ENCODE results near the gene FHAD1. TPM values are rescaled to one million over a fixed set of nuclear protein-coding genes. Genes with fewer than 3 reads are reported as not detected.

The FHAD1 gene
- total and polyA plus RNA-seq, 9 of the 15 experiments (the other 6 are each of a cell fraction or from before 2014, with no cell fraction given): 0.32 to 2.1 (median 1.5) TPM; not detected in 1

DNA sequence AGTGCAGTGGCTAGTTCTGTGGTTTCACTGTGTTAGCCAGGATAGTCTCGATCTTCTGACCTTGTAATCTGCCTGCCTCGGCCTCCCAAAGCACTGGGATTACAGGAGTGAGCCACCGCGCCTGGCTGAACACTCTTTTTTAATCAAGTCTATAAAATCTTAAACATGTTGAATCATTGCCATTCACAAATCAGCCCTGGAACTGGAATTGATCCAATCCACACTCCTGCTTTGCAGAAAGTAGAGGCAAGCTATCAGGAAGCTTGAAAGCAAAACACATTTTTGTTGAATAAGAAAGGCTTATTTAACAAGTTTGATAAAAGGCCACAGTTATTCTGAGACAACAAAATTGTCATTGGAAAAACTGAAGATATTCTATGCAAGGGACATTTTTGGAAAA lies 144.3 kb downstream of the FHAD1 start:
- Histone ChIP-seq H3K9me3 (replicated peaks; ENCODE audit: control insufficient read depth, insufficient read depth, low read depth, low read length) (no peaks in the 10 kb centered on the region), H3K4me1 (replicated peaks in 1 of 2; ENCODE audit: control insufficient read depth in 2 of 2, insufficient read depth in 2 of 2, low read length in 2 of 2) (no peaks in the 10 kb centered on the region), H3K9ac (ENCODE audit: insufficient read depth in 1 of 2, low read depth in 2 of 2, low read length in 2 of 2) (no peak overlapping the region), H3K9me1 (ENCODE audit: control insufficient read depth, insufficient read depth, low read length) (no peaks in the 10 kb centered on the region), H3K4me2 (ENCODE audit: insufficient read depth, low read length) (no peak overlapping the region), H3K36me3 (ENCODE audit: control insufficient read depth, insufficient read depth, low read length) (no peaks in the 10 kb centered on the region), H3K79me2 (ENCODE audit: control insufficient read depth, insufficient read depth, low read length) (no peaks in the 10 kb centered on the region), H3K27ac (ENCODE audit: extremely low read depth, low read depth, low read length) (no peak overlapping the region), H4K20me1 (replicated peaks; ENCODE audit: control insufficient read depth, insufficient read depth, low read length) (no peaks in the 10 kb centered on the region), H3K4me3 (no peak overlapping the region), H3K27me3 (ENCODE audit: control insufficient read depth in 2 of 2, insufficient read depth in 2 of 2, low read length in 2 of 2) (peaks cover 34 to 73% of the 10 kb centered on the region in 2 experiments), H2AFZ (ENCODE audit: low read depth, low read length) (no peak overlapping the region)
- no TSS peak for BruUV-seq (replicated peaks)
- FAIRE-seq (no peak), DNase-seq (ENCODE audit: extremely low read depth in 1 of 4, low spot score in 3 of 4) (no peak), ATAC-seq (no peak)
- in situ Hi-C loops (cut with MboI): no loop called here
- TF ChIP-seq ETV5 (CRISPR knock-in tag; IDR thresholded peaks at IDR 0.05; ENCODE audit: low read depth): no peak
- no peak for TF ChIP-seq RBM39 (optimal IDR thresholded peaks at IDR 0.05; ENCODE audit: low read depth, low read length)
- no peak for TF ChIP-seq ATF7 (IDR thresholded peaks at IDR 0.05)
- TF ChIP-seq SMC3 (conservative IDR thresholded peaks at IDR 0.05; ENCODE audit: insufficient read depth, low read depth, low read length): no peak
- TF ChIP-seq LEF1 (IDR thresholded peaks at IDR 0.05): no peak
- TF ChIP-seq BRD9 (IDR thresholded peaks at IDR 0.05; ENCODE audit: low read depth, partially characterized antibody): no peak
- no peak for TF ChIP-seq XRCC5 (IDR thresholded peaks at IDR 0.05; ENCODE audit: low read depth, low read length)
- no peak for TF ChIP-seq L3MBTL2 (IDR thresholded peaks at IDR 0.05)
- TF ChIP-seq CCAR2 (IDR thresholded peaks at IDR 0.05; ENCODE audit: low read depth, low read length): no peak
- no peak for TF ChIP-seq TGIF2 (CRISPR knock-in tag; IDR thresholded peaks at IDR 0.05)
- TF ChIP-seq STAG1 (CRISPR knock-in tag; IDR thresholded peaks at IDR 0.05; ENCODE audit: borderline replicate concordance): no peak
- TF ChIP-seq ZNF740 (CRISPR knock-in tag; IDR thresholded peaks at IDR 0.05): no peak
- no peak for TF ChIP-seq ZNF740 (tag; IDR thresholded peaks at IDR 0.05)
- no peak for TF ChIP-seq ZNF449 (CRISPR knock-in tag; IDR thresholded peaks at IDR 0.05)
- no peak for TF ChIP-seq ZBED1 (IDR thresholded peaks at IDR 0.05)
- TF ChIP-seq CEBPG (CRISPR knock-in tag; IDR thresholded peaks at IDR 0.05): no peak
- no peak for TF ChIP-seq CEBPG (tag; conservative IDR thresholded peaks at IDR 0.05 in 1 of 2, IDR thresholded peaks at IDR 0.05 in 1 of 2)
- no peak for TF ChIP-seq EHMT2 (IDR thresholded peaks at IDR 0.05)
- WGBS (ENCODE audit: insufficient coverage, low coverage, missing lambda C conversion rate): 4% methylated on average over 4 of the region's 4 CpGs
- CTCF ChIA-PET (ENCODE audit: low intra/inter-chr PET ratio): interaction anchor here (0.6 to 0.7 kb wide), 2 partner anchors 18 to 391 kb away, joined by 3 to 4 read pairs; no protein-coding TSS in a partner anchor
- POLR2A ChIA-PET: interaction anchor here (0.7 to 0.9 kb wide), 2 partner anchors 8 to 67 kb away, joined by 4 to 5 read pairs; no protein-coding TSS in a partner anchor
- intact Hi-C loops (cut with micrococcal nuclease): no loop called here

Measured in K562 (cell line).